Prostate gland (tissue), 2 donors: ENCODE data around the gene ITGA6. TPM values are rescaled to one million over a fixed set of nuclear protein-coding genes. Genes with fewer than 3 reads are reported as not detected.
A peak's percentile ranks its signal among the peaks of the same experiment; 100 is the strongest.

Experiments
- DNase-seq: peaks from one replicate; pipeline ENCODE4 v3.0.0-alpha.2; 2019; ENCODE audit warnings: low spot score
- H3K27ac ChIP-seq, 2 donors: fragments of 200-600 bp; sonication (generic); 2 replicates each; pipeline ENCODE4 v1.5.1; 2017 to 2019
- H3K27me3 ChIP-seq: fragments of 200-600 bp; sonication (generic); replicated peaks from 2 replicates; pipeline ENCODE4 v1.5.1; 2019; ENCODE audit not compliant: insufficient read depth
- H3K36me3 ChIP-seq, 2 donors: fragments of 200-600 bp; sonication (generic); 1 replicate in 1 of 2; 2 replicates in 1 of 2; pipeline versions ENCODE4 v1.5.1 to v1.8.1; 2017 to 2019
- H3K4me1 ChIP-seq: fragments of 200-600 bp; sonication (generic); replicated peaks from 2 replicates; pipeline ENCODE4 v1.5.1; 2019
- H3K4me3 ChIP-seq, 2 donors: fragments of 200-600 bp; sonication (generic); 2 replicates each; pipeline ENCODE4 v1.5.1; 2017 to 2019
- H3K9me3 ChIP-seq: fragments of 200-600 bp; sonication (generic); 2 replicates; pipeline ENCODE4 v1.5.1; 2017
- CTCF ChIP-seq, 4 experiments: fragments of 200-600 bp in 2 of 4; fragments of 450-650 bp in 2 of 4; sonication (generic) in 2 of 4; IDR thresholded peaks; 1 replicate in 3 of 4; 2 replicates in 1 of 4; pipeline ENCODE4 v1.5.1; 2016 to 2019; ENCODE audit warnings: antibody characterized with exemption in 4 of 4, mild to moderate bottlenecking in 2 of 4, moderate library complexity in 2 of 4
- POLR2A ChIP-seq: fragments of 450-650 bp; IDR thresholded peaks from one replicate; pipeline ENCODE4 v1.6.1; 2016; ENCODE audit warnings: antibody characterized with exemption, mild to moderate bottlenecking
- POLR2AphosphoS5 ChIP-seq: sonication (generic); formaldehyde crosslinking; IDR thresholded peaks from one replicate; pipeline ENCODE4 v1.6.1; 2017; ENCODE audit warnings: antibody characterized with exemption
- WGBS: methylation state at CpG from one replicate; pipeline ENCODE4 v1.1.5; 2018; 5-methylcytosine and 5-hydroxymethylcytosine counted together
- intact Hi-C: fragments of 100-400 bp; cut with DNase I; formaldehyde crosslinking; loops from one replicate; pipeline ENCODE4 v1.14.2; 2022
- total RNA-seq, 2 donors: library from RNA; depleted of rRNA; stranded (reverse); fragments of >200 nt; gene quantifications; one replicate each; pipeline ENCODE4 v1.1.0, GENCODE V29; 2016

ITGA6 gene
- total RNA-seq, 2 donors from 2014 or later: 71.7 to 249 TPM

DNA sequence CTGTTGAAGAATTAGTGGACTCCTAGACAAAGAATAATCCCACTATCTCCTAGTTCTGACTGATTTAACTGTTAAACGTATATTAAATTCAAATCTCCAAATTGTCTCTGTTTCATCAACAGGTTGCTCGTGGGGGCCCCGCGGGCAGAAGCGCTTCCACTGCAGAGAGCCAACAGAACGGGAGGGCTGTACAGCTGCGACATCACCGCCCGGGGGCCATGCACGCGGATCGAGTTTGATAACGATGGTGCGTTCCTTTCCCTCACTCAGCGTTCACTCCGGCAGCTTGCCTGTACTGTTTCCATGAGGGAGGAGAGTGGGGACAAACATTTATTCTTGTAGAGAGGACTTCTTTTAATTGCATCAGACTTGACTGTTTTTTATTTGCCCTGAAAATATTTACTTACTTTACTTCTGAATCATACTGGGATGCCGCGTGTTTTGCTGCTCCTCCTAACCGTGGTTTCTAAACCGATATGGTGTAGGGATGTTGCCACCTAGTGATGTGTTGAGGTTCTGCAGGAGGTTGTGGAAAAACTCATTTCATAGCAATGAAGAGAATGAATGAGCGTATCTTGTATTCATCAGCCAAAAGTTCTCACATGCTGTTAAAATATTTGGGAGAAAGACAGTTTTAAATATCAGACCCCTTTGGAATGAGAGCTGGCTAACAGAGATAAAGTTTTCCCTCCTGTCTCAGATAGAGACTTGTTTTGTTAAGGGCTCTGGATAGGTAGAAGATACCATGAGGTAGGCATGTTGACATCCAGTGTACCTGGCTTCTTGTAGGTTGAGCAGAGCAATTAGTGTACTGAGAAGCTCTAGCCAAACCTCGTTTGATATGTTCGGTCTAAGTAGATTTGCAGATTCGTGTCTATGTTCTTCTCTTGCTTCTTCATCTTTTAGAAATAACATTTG is 38.3 kb downstream of the ITGA6 start:
- Histone ChIP-seq H3K27me3 (no peaks in the 10 kb centered on the region), H3K27ac (peak overlapping the region; percentile 43 to 63), H3K4me1 (peaks cover 28% of the 10 kb centered on the region), H3K4me3 (no peak overlapping the region), H3K36me3 (no peaks in the 10 kb centered on the region), H3K9me3 (no peaks in the 10 kb centered on the region)
- intact Hi-C loops: loop anchor here (2.0 to 10.0 kb wide), 2 partner anchors 293 to 871 kb away; no protein-coding TSS in a partner anchor
- 18% methylated on average over 24 of the region's 24 CpGs for WGBS
- TF ChIP-seq POLR2AphosphoS5 (peak; percentile 96), CTCF (IDR thresholded peaks at IDR 0.05) (peak; percentile 74 to 96 (median 89)), POLR2A (no peak)
- DNase-seq: peak; percentile 90

- DNase-seq: no peak
- 87% methylated on average over 8 of the region's 8 CpGs for WGBS
- intact Hi-C loops: loop anchor here (10.0 kb wide), 1 partner anchor 873 kb away; no protein-coding TSS in a partner anchor
- no peak for TF ChIP-seq POLR2AphosphoS5
- no peak for TF ChIP-seq POLR2A
- TF ChIP-seq CTCF (IDR thresholded peaks at IDR 0.05): no peak
- Histone ChIP-seq H3K4me3 (no peak overlapping the region), H3K9me3 (no peaks in the 10 kb centered on the region), H3K36me3 (no peaks in the 10 kb centered on the region), H3K27ac (no peak overlapping the region), H3K4me1 (peaks cover 18% of the 10 kb centered on the region), H3K27me3 (no peaks in the 10 kb centered on the region)
Observed at GRCh38 chr2:172467382-172467781, 40.0 kb downstream of the ITGA6 start.

DNA sequence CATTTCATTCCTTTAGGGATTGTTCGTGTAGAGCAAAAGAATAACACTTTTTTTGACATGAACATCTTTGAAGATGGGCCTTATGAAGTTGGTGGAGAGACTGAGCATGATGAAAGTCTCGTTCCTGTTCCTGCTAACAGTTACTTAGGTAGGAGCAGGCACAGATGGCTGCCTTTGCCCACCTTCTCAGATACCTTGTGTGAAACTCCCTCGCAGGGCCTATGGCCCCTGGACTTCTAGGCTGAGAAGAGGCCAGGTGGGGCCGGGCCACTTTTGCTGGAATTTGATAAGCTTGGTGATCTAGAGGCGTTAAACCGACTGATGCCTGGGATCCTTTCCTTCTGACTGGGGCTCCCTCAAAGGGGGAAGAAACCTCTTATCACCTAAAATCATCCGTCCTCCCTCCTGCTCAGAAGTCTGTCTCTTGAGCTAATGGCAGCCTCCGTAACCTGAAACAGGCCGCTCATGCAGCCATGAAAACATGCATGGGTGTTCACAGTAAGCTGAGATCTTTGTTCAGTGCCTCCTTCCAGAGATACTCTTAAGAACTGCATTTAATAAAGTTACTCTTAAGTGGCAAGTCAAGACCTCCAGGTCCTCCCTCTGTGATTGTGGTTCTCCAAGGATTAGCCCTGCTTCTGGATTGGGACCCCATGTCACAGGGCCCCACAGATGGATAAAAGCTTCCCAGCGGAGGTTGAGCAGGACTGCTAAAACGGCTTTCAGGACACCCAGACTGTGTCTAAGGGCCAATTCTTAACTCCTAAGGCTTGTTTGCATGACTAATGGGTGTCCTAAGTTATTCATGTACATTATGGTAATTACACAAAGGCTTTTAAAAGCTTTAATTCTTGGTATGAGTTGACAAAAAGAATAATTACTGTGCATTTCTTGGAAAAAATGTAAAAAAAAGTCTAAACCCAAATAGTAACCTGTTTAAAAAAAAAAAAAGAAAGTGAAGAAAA is 43.9 kb downstream of the ITGA6 start:
- DNase-seq: no peak
- no peak overlapping the region for H3K27ac ChIP-seq
- no peaks in the 10 kb centered on the region for H3K36me3 ChIP-seq
- H3K4me3 ChIP-seq: no peak overlapping the region
- TF ChIP-seq POLR2AphosphoS5: no peak
- no peak for TF ChIP-seq CTCF (IDR thresholded peaks at IDR 0.05)
- TF ChIP-seq POLR2A: no peak
- WGBS: 87% methylated on average over 11 of the region's 11 CpGs
- no peaks in the 10 kb centered on the region for H3K27me3 ChIP-seq
- H3K9me3 ChIP-seq: no peaks in the 10 kb centered on the region
- intact Hi-C loops: no loop called here
- no peaks in the 10 kb centered on the region for H3K4me1 ChIP-seq

DNA sequence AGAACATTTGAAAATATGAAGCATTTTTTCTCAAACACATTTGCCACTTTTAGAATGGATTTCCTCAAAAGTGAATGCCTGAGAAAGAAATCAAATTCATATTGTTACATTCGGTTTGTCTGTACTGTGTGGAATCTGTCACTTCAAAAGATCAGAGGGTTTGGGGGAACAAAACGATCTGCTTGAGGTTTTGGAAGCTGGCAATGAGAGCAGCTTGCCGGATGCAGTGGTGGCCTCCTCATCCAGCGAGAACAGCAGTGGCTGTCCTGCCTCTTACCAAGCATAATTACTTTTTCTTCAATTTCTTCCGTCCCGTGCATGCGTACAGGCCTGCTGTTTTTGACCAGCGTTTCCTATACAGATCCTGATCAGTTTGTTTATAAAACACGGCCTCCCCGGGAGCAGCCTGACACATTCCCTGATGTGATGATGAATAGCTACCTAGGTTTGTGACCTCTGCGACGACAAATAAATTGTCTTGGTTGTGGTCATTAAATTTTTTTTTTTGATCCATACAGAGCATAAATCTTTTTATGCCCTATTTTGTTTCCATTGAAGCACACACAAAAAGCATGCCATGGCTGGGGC is 45.2 kb downstream of the ITGA6 start:
- no peak overlapping the region for H3K4me3 ChIP-seq
- no peaks in the 10 kb centered on the region for H3K9me3 ChIP-seq
- DNase-seq: no peak
- H3K36me3 ChIP-seq: no peaks in the 10 kb centered on the region
- intact Hi-C loops: no loop called here
- TF ChIP-seq POLR2AphosphoS5: no peak
- no peak for TF ChIP-seq CTCF (IDR thresholded peaks at IDR 0.05)
- no peak for TF ChIP-seq POLR2A
- no peaks in the 10 kb centered on the region for H3K4me1 ChIP-seq
- H3K27me3 ChIP-seq: no peaks in the 10 kb centered on the region
- H3K27ac ChIP-seq: no peak overlapping the region
- WGBS: 70% methylated on average over 12 of the region's 12 CpGs
